Posterior vena cava (tissue), 2 donors: ENCODE results near the gene ALG14. TPM values are rescaled to one million over a fixed set of nuclear protein-coding genes. Genes with fewer than 3 reads are reported as not detected.
"Not testable (repeated sequence)": the region's sequence is repeated elsewhere in the genome, so short reads cannot be mapped to it uniquely, and the experiment has no call there.

Experiments used
- DNase-seq: peaks from one replicate; pipeline ENCODE4 v3.0.0-alpha.2; 2020; ENCODE audit warnings: low spot score
- intact Hi-C, 2 donors: fragments of 100-400 bp; cut with DNase I; formaldehyde crosslinking; loops; one replicate each; pipeline versions ENCODE4 v1.14.1 to v1.14.2; 2022 to 2023
- total RNA-seq, 2 donors: library from RNA; stranded (reverse); fragmentation: NEBNext Ultra II Directional; extraction: Animal tissue kit (Norgen Biotek cat#: 25700); gene quantifications; one replicate each; pipeline ENCODE4 v1.2.1, GENCODE V29; 2021
- donor health status: DM: yes; HTN: yes; CAD: no.
- donor health status: DM: yes; HTN: yes; CAD: no.

The ALG14 gene
- total RNA-seq, 2 donors from 2014 or later = 4.2 to 6.1 TPM

DNA sequence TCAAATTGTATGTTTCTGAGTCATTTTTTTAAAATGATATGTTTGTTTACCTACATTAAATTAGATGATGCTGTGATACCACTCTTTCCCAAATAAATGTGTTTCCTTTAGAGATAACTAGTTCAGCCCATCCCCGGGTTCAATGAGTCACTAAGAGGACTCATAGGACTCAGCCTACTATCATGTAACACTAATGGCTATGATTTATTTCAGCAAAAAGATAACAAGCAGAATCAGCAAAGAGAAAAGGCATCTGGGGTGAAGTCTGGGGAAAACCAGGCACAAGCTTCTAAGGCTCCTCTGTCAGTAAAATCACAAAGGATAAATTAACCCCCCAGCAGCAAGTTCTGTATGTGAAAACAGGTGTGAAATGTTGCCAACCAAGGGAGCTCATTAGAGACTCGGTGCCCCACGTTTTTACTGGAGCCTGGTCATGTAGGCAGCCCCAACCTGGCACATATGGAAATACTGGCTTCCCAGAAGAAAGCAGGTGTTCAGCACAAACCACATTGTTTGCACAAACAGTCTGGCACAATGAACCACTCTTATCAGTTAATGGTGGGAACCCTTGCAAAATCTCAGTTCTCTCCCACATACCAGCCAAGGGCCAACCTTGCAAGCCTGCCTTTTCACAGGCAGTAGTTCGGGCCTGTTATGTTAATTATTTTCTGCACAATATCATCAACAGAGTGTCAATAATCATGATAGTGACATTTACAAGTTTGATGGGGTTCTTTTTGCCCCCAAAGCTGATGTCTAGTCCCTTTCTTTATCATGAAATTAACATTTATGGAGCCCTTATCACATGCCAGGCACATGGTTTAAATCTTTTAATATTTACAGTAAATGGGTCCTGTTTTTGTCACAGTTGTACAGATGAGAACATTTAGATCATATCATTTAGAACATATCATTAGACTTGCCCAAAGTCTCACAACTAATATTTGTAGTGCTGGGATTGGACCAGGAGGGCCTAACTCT lies 122.8 kb downstream of the ALG14 start:
- DNase-seq = no peak
- intact Hi-C loops = no loop called here

DNA sequence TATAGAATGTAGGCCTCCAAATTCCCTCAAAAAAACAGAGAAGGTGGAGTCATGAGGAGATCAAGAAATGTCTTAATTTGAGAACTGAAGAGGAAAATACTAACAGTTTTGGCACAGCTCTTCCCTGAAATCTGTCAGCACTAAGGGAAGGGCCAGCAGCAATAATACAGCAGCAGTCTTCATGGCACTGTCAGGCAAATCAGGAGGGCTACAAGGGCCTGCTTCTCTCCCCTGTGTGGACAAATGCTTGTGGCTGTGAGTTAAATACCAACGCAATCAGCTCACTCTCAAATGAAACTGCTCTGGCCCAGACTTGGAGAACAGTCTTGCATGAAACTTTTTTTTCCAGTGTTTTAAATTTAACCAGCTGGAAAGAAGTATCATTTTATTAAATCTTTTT lies 125.3 kb downstream of the ALG14 start:
- intact Hi-C loops = no loop called here
- no peak for DNase-seq

DNA sequence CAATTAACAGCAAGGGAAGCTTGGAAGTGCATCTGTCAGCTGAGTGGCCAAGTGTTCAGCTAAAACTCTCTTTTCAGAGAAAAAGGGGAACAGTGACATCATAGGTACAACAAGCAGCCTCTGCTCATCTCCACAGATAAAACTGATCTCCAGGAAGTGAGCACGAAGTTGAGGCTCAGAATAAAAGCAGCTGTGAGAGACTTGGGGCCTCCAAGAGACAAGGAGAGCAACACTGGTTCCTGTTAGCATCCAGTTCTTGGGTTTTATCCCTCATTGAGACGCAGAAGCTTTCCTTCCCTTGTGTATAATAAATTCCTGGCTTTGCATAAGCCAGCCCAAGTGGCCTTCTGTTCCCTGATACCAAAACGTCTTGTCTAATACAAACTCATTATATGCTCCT lies 125.9 kb downstream of the ALG14 start:
- intact Hi-C loops = no loop called here
- no peak for DNase-seq

DNA sequence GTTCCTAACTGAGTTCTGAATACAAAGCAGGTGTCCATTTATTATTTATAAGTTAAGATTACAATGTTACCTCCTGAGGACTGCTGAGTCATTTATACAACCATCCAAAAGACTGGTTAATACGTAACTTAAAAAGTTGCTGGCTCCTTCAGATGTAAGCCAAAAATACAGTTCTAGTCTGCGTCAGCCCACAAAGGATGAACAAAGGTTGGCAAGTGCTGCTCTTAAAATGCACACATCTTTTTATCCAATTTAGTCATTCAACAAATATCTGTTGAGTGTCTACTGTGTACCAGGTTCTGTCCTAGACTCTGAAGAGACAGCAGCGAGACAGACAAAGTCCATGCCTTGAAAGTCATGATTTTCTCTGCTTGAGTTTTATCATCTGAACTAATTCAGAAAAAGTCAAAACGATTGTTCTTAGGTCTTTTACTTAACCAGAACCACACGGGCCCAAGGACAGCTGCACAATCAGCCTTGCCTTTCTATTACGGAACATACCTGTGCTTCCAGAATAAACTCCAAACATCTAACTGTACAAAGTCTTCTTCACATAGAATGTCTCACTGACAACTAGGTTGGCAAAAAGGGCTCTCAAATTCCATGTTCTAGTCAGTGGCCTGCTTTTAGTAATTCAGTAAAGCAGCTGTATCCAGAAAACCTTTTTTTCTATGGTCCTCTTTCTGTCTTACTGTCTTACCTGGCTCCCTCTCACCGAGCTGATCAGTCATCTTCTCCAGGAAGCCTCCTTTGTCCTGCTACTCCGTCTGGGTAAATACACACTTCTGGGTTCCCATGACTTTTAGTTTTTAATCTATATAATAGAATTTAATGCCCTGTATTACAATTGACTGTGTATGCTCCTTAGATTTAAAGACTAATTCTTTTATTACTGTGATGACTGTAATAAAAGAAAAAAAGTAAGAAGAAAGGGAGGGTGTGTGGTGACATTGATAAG lies 130.3 kb downstream of the ALG14 start:
- intact Hi-C loops = no loop called here
- DNase-seq = no peak

DNA sequence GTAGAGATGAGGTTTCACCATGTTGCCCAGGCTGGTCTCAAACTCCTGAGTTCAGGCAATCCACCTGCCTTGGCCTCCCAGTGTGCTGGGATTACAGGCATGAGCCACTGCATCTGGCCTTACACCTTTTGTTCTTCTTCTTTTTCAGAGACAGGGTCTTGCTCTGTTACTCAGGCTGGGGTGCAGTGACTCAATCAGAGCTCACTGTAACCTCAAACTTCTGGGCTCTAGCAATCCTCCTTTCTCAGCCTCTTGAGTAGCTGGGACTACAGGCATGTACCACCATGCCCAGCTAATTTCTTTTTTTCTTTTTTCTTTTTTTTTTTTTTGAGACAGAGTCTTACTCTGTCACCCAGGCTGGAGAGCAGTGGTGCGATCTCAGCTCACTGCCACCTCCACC lies 131.3 kb downstream of the ALG14 start:
- intact Hi-C loops, DNase-seq: not testable (repeated sequence)

DNA sequence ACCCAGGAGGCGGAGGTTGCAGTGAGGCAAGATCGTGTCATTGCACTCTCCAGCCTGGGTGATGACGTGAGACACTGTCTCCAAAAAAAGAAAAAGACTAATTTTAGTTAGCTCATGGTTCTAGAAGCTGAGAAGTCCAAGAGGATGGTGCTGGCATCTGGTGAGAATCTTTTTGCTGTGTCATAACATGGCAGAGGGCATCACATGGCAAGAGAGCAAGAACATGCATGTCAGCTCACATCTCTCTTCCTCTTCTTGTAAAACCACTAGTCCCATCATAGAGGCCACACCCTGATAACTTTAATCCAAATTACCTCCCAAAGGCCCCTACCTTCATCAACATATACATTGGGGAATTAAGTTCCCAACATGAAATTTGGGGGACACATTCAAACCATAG lies 132.0 kb downstream of the ALG14 start:
- intact Hi-C loops = no loop called here
- DNase-seq = no peak

DNA sequence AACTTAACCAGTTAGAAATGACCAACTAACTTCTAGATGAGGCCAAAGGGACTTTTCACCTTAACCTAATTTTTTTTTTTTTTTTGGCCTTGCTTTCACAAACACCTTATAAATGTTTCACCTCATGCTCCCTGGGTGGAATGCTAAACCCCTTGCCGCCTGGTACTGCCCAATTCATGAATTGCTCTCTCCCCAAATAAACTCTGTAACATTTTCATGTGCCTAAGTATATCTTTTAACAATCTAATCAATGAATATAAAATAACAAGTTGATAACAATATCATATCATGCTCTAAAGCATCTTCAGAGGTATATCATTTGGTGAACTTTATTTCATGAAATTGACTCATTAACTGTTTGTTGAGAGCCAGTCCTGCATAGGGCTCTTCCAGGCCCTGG lies 134.9 kb downstream of the ALG14 start:
- DNase-seq = no peak
- intact Hi-C loops = no loop called here

DNA sequence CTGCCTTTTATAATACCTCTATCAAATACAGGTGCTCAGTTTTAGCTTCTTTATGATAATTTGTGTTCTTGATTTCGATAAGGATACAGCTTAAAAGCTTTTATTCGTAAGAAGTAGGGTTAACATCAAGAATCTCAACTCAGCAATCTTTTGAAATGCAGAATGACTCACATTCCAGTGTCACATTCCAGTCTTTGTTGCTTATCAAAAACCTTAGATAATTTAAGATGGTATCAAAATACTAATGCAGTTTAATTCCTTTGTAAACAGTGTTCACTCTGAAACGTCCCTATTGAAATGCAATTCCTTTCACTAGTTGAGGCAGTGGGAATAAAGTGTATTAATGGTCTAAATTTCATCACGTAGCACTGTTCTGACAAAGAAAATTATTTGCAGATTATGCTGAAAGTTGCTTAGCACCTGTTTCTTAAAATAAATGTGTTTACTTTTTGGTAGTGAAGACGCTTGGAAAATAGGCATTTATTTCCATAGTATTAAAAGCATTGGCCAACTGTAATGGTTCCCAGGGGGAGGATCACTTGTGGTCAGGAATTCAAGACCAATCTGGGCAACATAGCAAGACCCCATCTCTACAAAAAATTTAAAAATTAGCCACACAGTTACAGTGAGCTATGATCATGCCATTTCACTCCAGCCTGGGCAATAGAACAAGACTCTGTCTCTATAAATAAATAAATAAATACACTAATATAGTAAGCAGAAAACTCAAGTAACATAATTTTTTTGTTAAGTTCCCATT lies 135.7 kb downstream of the ALG14 start:
- intact Hi-C loops = no loop called here

DNA sequence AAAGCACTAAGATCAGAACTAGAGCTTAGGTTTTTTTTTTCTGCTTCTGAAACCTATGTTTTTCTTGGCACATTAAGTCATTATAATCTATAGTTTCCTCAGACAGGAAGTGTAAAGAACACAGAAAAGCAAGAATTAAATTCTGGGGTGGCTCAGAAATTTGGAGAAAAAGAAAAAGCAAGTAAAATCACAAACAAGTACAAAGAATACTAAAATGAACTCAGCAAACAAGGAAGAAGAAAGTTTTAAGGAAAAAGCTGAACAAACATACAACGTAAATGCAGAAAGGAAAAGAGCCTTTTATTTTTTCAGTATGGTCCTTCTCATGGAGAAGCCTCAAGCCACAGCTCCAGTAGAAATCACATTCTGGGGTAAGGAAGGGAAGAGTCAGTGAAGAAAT lies 137.3 kb downstream of the ALG14 start:
- intact Hi-C loops = no loop called here
- DNase-seq = no peak

More for the DNA sequence above, 135.7 kb downstream of the ALG14 start:
- no peak for DNase-seq

DNA sequence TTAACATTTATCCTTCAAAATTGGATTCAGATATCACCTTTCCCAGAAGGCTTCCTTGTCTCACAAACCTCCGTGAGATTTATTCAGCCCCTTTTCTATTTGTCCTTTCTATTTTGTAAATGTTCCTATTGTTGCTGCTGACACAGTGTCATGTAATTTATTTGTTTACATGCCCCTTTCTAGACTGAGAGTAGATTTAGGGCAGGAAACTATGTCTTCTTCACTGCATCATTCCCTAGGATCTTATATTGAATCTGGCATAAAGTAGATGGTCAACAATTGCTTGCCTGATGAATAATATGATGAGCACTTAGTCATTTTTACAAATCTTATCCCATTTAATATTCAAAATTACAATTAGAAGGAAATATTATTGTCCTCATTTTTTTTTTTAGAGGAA lies 137.7 kb downstream of the ALG14 start:
- intact Hi-C loops = no loop called here
- no peak for DNase-seq

DNA sequence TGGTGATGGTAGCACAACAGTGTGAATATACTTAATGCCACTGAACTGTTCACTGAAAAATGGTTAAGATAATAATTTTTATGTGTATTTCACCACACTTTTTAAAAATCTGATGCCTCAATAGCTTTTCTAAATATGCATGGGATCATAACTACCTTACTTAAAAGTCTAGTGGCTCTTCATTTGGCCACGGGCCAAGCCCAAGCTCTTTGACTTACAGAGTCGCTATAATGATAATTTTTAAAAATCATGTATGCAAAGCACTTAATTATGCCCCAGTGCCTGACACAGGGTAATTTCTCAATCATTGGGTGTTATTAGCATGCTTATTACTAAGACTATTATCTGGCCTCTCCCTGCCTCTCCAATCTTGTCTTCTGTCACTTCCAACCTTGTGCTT lies 138.2 kb downstream of the ALG14 start:
- intact Hi-C loops = no loop called here
- no peak for DNase-seq

DNA sequence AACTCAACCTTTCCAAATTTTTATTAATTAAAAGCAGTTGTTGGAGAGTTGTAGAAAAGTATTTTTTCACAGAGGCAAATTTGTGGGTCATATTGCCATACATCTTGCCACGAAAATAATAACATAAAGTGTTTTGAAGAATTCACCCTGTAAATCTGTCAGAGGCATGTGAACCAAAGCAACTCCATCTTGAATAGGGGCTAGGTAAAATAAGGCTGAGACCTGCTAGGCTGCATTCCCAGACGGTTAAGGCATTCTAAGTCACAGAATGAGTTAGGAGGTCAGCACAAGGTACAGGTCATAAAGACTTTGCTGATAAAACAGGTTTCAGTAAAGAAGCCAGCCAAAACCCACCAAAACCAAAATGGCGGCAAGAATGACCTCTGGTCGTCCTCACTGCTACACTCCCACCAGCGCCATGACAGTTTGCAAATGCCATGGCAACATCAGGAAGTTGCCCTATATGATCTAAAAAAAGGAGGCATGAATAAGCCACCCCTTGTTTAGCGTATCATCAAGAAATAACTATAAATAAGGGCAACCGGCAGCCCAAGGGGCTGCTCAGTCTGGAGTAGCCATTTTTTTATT lies 141.4 kb downstream of the ALG14 start:
- DNase-seq = no peak
- intact Hi-C loops = no loop called here

DNA sequence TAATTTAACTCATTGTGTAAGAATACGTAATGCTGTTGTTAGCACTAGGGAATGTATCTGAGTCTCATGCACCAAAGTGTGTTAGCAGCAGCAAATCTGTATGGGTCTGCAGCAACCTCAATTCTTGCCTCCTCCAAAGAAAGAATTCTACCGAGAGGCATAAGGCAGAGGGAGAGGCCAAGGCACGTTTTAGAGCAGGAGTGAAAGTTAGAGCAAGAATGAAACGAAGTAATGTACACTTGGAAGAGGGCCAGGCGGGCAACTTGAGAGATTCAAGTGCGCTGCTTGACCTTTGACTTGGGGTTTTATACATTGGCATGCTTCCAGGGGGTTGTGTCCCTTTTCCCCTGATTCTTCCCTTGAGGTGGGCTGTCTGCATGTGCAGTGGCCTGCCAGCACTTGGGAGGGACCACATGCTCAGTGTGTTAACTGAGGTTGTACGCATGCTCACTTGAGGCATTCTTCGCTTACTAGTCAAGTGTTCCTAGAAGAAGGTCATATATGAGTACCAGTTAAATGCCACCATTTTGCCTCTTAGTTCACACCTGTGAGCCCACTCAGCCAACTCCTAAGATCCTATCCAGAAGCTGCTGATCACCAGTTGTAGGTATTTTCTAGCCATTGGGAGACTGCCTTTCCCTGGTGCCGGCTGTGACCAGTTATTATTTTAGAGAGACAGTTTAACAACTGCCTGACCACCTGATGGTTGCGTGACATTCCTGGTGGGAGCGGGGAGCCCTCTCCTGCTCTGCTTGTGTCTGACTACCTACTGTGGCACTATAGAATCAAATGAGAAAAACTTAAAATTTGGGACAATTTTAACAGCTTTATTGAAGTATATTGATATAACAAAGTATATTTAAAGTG lies 143.2 kb downstream of the ALG14 start:
- no peak for DNase-seq
- intact Hi-C loops = loop anchor here (5.0 to 10.0 kb wide), 4 partner anchors 43 to 105 kb away; no protein-coding TSS in a partner anchor

DNA sequence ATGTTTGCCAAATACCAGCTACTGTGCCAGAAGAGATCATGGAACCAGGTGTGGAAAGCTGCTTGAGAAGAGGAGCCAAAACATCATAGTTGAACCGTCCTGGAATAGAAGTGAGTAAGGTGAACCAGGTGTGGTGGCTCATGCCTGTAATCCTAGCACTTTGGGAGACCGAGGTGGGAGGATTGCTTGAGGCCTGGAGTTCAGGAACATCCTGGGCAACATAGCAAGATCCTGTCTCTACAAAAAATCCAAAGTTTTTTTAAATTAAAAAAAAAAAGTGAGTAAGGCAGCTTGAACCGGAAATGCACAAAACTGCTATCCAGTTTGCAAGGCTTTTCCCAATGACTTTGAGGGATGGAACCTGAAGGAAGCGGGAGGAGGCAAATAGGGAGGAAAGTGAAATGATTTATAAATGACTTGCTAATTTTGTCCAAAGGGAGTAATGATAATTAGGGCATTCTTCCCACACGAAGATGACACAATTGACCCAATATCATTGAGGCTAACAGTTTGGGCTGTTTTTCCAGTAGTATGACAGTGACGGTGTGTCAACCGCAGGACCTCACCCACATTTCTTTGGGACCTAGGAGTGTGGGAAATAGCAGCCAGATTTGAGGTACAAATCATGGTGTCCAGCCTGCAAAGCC lies 144.3 kb downstream of the ALG14 start:
- intact Hi-C loops = loop anchor here (5.0 to 10.0 kb wide), 4 partner anchors 44 to 106 kb away; no protein-coding TSS in a partner anchor
- DNase-seq = no peak

DNA sequence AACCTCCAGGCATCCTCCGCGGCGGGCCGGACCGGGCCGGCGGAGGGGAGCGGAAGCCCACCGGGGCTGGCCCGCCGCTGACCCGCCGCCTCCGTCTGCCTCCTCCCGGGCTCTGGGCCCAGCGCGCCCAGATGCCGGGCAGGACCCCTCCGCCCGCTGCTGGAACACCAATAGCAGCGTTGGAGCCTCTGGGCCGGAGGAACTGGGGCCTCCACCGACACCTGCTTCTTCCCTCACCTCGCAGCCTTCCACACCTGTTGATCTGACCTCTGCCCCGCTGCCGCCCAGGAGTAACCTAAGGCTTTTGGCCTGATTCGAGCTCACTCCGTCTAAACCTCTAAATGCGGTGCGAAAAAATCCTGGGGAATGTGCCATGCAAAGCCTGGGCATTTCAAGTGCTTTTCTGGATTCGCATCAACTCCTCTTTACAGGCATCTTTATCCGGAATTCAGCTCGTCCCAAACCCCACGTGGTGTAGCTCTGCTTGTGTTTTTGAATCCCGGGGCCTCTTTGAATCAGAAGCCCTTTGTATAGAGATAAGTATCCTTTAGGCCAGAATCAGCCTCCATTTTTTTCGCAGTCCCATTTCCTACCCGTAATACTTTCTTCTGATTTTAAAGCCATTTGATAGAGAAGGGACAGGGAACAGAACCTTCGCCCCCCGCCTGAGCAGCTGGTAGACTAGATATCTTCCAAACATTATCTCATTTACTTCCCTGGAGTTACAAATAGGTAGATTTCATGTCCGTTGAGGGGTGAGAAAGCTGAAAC lies 145.2 kb downstream of the ALG14 start:
- no peak for DNase-seq
- intact Hi-C loops = loop anchor here (5.0 to 10.0 kb wide), 4 partner anchors 45 to 107 kb away; no protein-coding TSS in a partner anchor

DNA sequence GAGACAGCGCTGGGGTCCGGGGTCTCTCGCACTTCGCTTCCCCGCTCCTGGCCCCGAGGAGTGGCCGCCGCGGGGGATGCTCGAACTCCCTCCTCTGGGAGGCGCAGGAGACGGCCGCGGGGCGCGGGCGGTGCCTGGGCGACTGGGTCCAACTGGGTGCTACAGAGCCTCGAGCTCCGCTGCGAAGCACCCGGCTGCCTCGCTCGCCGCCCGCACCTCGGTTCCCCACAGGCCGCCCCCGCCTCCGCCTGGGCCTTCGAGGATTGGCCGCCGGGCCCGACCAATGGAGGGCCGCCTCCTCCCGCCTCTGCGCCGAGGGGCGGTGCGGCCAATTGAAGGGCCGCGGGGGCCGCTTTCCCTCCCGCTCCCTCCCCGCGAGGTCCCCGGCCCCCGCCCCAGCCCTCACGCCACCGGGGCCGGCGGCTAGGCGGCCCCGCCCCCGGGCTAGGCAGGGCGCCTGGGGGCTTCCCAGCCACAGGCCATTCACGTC lies 145.8 kb downstream of the ALG14 start, which contains the start of gene CNN3:
CNN3 (minus strand) TSS at position 196 of the 490 bp plus-strand sequence. CDS start 216 bp downstream, outside the sequence.
- intact Hi-C loops = loop anchor here (5.0 to 10.0 kb wide), 4 partner anchors 45 to 108 kb away; no protein-coding TSS in a partner anchor
- DNase-seq = peak; percentile 98
